Fibroblast of lung (primary cell): ENCODE results near the gene CAPS2. TPM values are rescaled to one million over a fixed set of nuclear protein-coding genes. Genes with fewer than 3 reads are reported as not detected.

Experiments used
- DNase-seq, 2 donors: peaks; one replicate each; pipeline versions ENCODE4 v3.0.0 to v3.0.0-alpha.2; 2010; ENCODE audit warnings: low read depth in 2 of 2
- H2AFZ ChIP-seq: 2 replicates; pipeline ENCODE4 v1.5.1; 2012; ENCODE audit warnings: low read length, control low read depth, inconsistent platforms
- H3K27ac ChIP-seq: 2 replicates; pipeline ENCODE4 v1.5.1; 2011; ENCODE audit warnings: low read length, control low read depth; ENCODE audit not compliant: insufficient read depth
- H3K27me3 ChIP-seq: 2 replicates; pipeline ENCODE4 v1.5.1; 2011; ENCODE audit warnings: mild to moderate bottlenecking, low read length; ENCODE audit not compliant: control insufficient read depth, insufficient read depth
- H3K36me3 ChIP-seq: 2 replicates; pipeline ENCODE4 v1.5.1; 2011; ENCODE audit warnings: low read length; ENCODE audit not compliant: control insufficient read depth, insufficient read depth
- H3K4me1 ChIP-seq: 2 replicates; pipeline ENCODE4 v1.5.1; 2011; ENCODE audit warnings: low read length; ENCODE audit not compliant: control insufficient read depth, insufficient read depth; ENCODE audit errors: extremely low read depth
- H3K4me2 ChIP-seq: 2 replicates; pipeline ENCODE4 v1.5.1; 2011; ENCODE audit warnings: low read length, control low read depth; ENCODE audit not compliant: insufficient read depth; ENCODE audit errors: extremely low read depth
- H3K4me3 ChIP-seq, 4 experiments: fragments of 200-600 bp in 1 of 4; sonication (generic) in 1 of 4; replicated peaks in 1 of 4; 2 replicates each; pipeline ENCODE4 v1.5.1; 2011 to 2016; ENCODE audit warnings: low read length in 4 of 4, low read depth in 3 of 4, mild to moderate bottlenecking in 3 of 4, control low read depth in 2 of 4, inconsistent platforms in 1 of 4, mixed read lengths in 1 of 4; ENCODE audit not compliant: insufficient read depth in 1 of 4; ENCODE audit errors: control extremely low read depth in 1 of 4
- H3K79me2 ChIP-seq: 2 replicates; pipeline ENCODE4 v1.5.1; 2012; ENCODE audit warnings: mild to moderate bottlenecking, low read length, inconsistent platforms; ENCODE audit not compliant: control insufficient read depth, insufficient read depth
- H3K9ac ChIP-seq: 2 replicates; pipeline ENCODE4 v1.5.1; 2011; ENCODE audit warnings: mild to moderate bottlenecking, low read length, control low read depth; ENCODE audit not compliant: insufficient read depth
- H3K9me3 ChIP-seq: 2 replicates; pipeline ENCODE4 v1.5.1; 2012; ENCODE audit warnings: low read depth, low read length; ENCODE audit not compliant: control insufficient read depth, insufficient read depth
- H4K20me1 ChIP-seq: 2 replicates; pipeline ENCODE4 v1.5.1; 2011; ENCODE audit warnings: low read length; ENCODE audit not compliant: control insufficient read depth, insufficient read depth; ENCODE audit errors: extremely low read depth
- CTCF ChIP-seq, 2 donors: IDR thresholded peaks in 1 of 2; conservative IDR thresholded peaks in 1 of 2; 1 replicate in 1 of 2; 2 replicates in 1 of 2; pipeline ENCODE4 v1.5.1; 2011 to 2012; ENCODE audit warnings: low read length in 2 of 2, control low read depth in 1 of 2, inconsistent platforms in 1 of 2, low read depth in 1 of 2, mild to moderate bottlenecking in 1 of 2
- EZH2 ChIP-seq: IDR thresholded peaks from 2 replicates; pipeline ENCODE4 v1.5.1; 2012; ENCODE audit warnings: low read length, control low read depth, mild to moderate bottlenecking; ENCODE audit errors: missing control alignments
- polyA plus RNA-seq, 2 donors: library from polyadenylated mRNA; depleted of rRNA in 1 of 2; stranded (reverse) in 1 of 2; unstranded in 1 of 2; fragments of >200 nt; gene quantifications; 2 replicates each; pipeline ENCODE4 v1.2.1, GENCODE V29; 2011 to 2012; ENCODE audit warnings: missing spikeins in 1 of 2
- total RNA-seq: library from RNA; depleted of rRNA; stranded (reverse); fragments of >200 nt; gene quantifications from 2 replicates; pipeline ENCODE4 v1.2.1, GENCODE V29; 2014

CAPS2 gene
- total and polyA plus RNA-seq, 2 donors (not counting 1 experiment from before 2014, with no cell fraction given), result 3.5 to 21.1 TPM

- no peaks in the 10 kb centered on the region for H3K36me3 ChIP-seq
- H3K27ac ChIP-seq, result no peak overlapping the region
- H3K4me1 ChIP-seq, result peaks cover 2% of the 10 kb centered on the region
- no peak overlapping the region for H3K4me3 ChIP-seq
- DNase-seq, result no peak
- no peaks in the 10 kb centered on the region for H3K9me3 ChIP-seq
- H4K20me1 ChIP-seq, result no peaks in the 10 kb centered on the region
- H2AFZ ChIP-seq, result no peak overlapping the region
- no peak for TF ChIP-seq EZH2
- TF ChIP-seq CTCF (conservative IDR thresholded peaks at IDR 0.05 in 1 of 2, IDR thresholded peaks at IDR 0.05 in 1 of 2; ENCODE audit: low read depth in 1 of 2, low read length in 2 of 2), result no peak
- H3K79me2 ChIP-seq, result no peaks in the 10 kb centered on the region
- no peak overlapping the region for H3K4me2 ChIP-seq
- H3K27me3 ChIP-seq, result no peaks in the 10 kb centered on the region
- H3K9ac ChIP-seq, result no peak overlapping the region
These were observed 12.3 kb downstream of the CAPS2 start for GRCh38 chr12:75317784-75318183.

- Histone ChIP-seq H3K4me3 (no peak overlapping the region), H3K4me1 (peaks cover 2% of the 10 kb centered on the region), H3K79me2 (no peaks in the 10 kb centered on the region), H3K36me3 (no peaks in the 10 kb centered on the region), H3K9me3 (no peaks in the 10 kb centered on the region), H2AFZ (no peak overlapping the region), H3K27me3 (no peaks in the 10 kb centered on the region), H3K9ac (no peak overlapping the region), H3K4me2 (no peak overlapping the region), H3K27ac (no peak overlapping the region), H4K20me1 (no peaks in the 10 kb centered on the region)
- TF ChIP-seq CTCF (conservative IDR thresholded peaks at IDR 0.05 in 1 of 2, IDR thresholded peaks at IDR 0.05 in 1 of 2; ENCODE audit: low read depth in 1 of 2, low read length in 2 of 2) (no peak), EZH2 (no peak)
- peak; percentile 43 to 82 for DNase-seq
These were observed 14.6 kb downstream of the CAPS2 start for GRCh38 chr12:75315518-75315917.

GRCh38 chr12:75311369-75311768 lies 18.8 kb downstream of the CAPS2 start:
- TF ChIP-seq CTCF (conservative IDR thresholded peaks at IDR 0.05 in 1 of 2, IDR thresholded peaks at IDR 0.05 in 1 of 2; ENCODE audit: low read depth in 1 of 2, low read length in 2 of 2) (no peak), EZH2 (no peak)
- no peak for DNase-seq
- Histone ChIP-seq H3K9ac (no peak overlapping the region), H3K27ac (no peak overlapping the region), H3K36me3 (no peaks in the 10 kb centered on the region), H3K9me3 (no peaks in the 10 kb centered on the region), H4K20me1 (no peaks in the 10 kb centered on the region), H2AFZ (no peak overlapping the region), H3K79me2 (no peaks in the 10 kb centered on the region), H3K27me3 (no peaks in the 10 kb centered on the region), H3K4me3 (no peak overlapping the region), H3K4me2 (no peak overlapping the region), H3K4me1 (peaks cover 2% of the 10 kb centered on the region)
